T-helper 1 cell (primary cell): ENCODE data around the gene RGL2.
"Not testable (repeated sequence)": the region's sequence is repeated elsewhere in the genome, so short reads cannot be mapped to it uniquely, and the experiment has no call there.

Experiments
- DNase-seq, 5 donors: peaks; one replicate each; pipeline ENCODE4 v3.0.0-alpha.2; 2012 to 2020
- total RNA-seq, 4 donors: gene quantifications; one replicate each; lab custom pipeline; 2026; lab: John Stamatoyannopoulos, UW

The RGL2 gene
- total RNA-seq: 58.9 to 80.8 (median 74.0) reads per million in 4 donors

GRCh38 chr6:33298773-33299236 lies at the start of gene RGL2:
RGL2 (minus strand) TSS chr6:33298942; CDS start chr6:33298610, 332 bp downstream.
- peak; percentile 51 to 74 (median 58) for DNase-seq

GRCh38 chr6:33347816-33348215 lies 49.1 kb upstream of the RGL2 start:
- no peak for DNase-seq

DNA sequence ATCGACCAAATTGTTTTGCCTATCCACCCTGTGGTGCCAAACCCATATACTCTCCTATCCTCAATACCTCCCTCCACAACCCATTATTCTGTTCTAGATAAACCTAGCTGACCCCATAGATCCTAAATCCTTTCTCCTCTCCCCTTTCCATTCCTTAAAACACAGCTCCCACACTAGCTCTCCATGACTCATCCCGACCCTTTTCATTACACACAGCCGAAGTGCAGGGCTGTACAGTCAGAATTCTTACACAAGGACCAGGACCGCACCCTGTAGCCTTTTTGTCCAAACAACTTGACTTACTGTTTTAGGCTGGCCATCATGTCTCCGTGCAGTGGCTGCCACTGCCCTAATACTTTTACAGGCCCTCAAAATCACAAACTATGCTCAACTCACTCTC lies 48.2 kb upstream of the RGL2 start:
- DNase-seq: not testable (repeated sequence)

GRCh38 chr6:33344701-33345697 lies 46.3 kb upstream of the RGL2 start:
- peak; percentile 44 to 85 (median 62) for DNase-seq

GRCh38 chr6:33343953-33344611 lies 45.3 kb upstream of the RGL2 start:
- peak; percentile 52 to 83 (median 70) for DNase-seq

- not testable (repeated sequence) for DNase-seq
These were observed 44.8 kb upstream of the RGL2 start for GRCh38 chr6:33343606-33343952.

GRCh38 chr6:33339193-33339592 lies 40.5 kb upstream of the RGL2 start:
- DNase-seq: no peak

DNA sequence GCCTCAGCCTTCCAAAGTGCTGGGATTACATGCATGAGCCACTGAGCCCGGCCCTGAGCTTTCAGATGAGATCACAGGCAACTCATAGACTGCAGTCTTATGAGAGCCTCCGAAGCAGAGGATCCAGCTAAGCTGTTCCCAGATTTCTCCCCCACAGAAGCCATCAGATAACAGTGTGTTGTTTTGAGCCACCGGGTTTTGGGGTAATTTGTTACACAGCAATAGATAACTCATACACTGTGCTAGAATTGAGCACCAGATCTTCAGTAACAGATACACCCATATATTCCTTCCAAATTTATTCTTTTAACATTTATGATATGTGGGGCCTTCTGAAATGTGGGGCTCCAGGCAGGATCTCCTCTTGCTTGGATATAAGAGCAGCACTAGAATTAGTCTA lies 37.8 kb upstream of the RGL2 start:
- no peak for DNase-seq

DNA sequence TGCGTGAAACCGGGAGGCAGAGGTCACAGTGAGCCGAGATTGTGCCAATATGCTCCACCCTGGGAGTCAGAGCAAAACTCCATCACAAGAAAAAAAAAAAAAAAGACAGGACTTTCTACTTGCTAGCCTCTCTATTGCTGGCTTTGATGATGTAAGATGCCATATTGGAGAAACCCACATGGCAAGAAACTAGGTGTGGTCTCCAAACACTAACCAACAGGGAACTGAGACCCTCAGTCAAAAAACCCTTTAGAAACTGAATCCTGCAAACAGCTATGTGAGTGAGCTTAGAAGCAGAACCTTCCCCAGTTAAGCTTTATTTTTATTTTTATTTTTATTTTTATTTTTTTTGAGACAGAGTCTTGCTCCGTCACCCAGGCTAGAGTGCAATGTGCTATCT lies 37.2 kb upstream of the RGL2 start:
- no peak for DNase-seq

GRCh38 chr6:33333666-33334065 lies 34.9 kb upstream of the RGL2 start:
- no peak for DNase-seq

DNA sequence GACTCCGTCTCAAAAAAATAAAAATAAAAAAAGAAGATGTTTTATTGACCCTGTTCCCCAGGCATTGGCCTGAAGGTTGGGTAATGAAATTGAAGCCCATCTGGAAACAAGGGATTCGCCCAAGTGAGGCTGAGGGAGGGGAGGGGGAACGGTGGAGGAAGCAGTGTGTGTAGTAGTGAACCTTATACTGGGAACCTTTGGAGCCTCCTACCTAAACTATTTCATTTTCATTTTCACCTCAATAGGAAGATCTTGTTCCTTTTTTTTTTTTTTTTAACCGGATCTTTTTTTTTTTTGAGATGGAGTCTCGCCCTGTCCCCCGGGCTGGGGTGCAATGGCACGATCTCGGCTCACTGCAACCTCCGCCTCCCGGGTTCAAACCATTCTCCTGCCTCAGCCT lies 32.0 kb upstream of the RGL2 start:
- no peak for DNase-seq

DNA sequence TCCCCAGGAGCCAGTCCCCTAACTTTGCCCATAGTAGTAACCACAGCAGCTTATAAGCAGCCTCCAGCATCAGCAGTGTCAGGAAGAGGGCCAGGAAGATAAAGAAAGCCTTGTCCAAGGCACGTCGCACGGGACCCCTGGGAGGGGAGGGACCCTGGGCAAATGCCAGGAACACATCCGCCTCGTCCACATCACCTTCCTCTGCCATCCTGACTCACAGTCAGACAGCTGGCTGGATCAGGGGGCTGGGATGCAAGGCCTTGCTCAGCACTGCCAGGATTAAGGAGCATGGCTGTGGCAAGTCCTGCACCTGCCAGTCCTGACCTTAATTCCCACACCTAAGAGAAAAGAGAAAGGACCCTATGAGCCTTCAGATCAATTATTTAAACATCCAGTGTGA lies 30.3 kb upstream of the RGL2 start:
- no peak for DNase-seq

DNA sequence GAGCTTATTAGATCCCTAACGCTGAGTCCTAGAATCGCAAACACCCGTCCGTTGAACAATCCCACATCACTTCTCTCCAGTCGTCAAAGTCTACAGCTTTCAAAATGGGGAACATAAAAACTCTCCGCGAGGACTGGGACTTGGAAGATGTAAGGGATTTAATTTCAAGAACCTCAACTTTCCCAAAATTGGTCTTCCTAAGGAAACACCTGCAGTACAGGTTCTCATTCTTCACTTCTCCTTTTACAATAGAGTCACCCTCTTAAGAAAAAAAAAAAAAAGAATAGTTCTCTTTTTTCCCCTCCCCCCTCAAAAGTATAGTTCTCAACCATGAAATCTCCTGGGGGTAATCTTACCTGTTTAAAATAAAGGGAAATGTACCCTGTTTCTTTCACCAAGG lies 25.4 kb upstream of the RGL2 start:
- DNase-seq: no peak

- no peak for DNase-seq
These were observed 24.8 kb upstream of the RGL2 start for GRCh38 chr6:33323623-33323948.

- no peak for DNase-seq
These were observed 22.5 kb upstream of the RGL2 start for GRCh38 chr6:33321227-33321626.

DNA sequence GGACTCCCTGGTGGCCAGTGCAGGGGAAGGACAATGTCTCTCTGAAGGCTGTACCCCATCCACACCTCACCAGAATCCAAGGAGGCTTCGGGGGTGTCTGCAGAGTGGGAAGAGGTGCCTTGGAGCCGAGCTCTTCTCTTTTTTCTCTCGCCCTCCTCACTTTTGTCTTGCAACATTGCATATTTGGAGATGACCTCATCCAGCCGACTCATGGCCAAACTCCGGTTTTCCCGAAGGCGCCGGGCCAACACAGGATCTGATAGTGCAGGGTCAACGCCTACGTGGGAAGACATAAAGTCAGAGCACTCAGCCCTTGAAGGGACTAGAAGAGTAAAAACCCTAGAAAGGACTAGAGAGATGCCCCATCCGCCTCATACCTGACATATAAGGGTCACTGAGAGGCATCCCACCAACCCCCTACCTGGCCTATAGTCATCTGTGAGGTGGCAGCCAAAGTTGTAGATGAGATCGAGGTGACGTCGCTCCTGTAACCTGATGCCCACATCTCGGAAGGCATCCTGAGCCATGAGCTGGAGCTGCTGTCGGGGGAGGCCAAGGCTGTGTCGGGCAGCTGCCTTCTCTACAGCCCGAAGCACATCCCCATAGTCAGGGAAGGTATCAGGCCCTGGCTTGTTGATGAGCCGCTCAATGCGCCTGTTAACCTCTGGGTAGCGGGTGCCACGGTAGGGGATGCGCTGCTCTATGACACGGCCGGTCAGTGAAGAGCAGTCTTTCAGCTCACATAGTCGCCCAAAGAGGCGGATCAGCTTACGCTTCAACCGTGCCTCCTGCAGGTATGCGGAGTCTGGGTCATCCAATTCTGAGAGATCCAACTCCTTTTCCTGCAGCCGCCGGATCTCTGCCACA lies 21.8 kb upstream of the RGL2 start:
- DNase-seq: no peak

DNA sequence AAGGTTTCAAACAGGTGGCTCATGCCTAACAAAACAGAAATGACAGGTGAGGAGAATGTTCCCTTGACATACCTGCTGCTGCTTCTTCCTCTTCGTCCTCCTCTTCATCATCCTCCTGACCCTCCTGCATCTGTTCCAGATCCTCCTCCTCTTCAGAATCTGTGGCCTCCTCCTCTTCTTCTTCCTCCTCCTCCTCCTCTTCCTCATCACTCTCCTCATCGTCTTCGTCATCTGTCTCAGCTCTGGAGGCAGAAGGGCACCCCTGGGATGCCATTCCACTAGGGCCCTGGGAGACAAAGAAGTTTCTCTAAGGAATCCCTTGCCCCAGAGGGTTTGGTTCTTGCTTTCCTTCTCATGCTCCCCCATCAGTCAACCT lies 21.2 kb upstream of the RGL2 start:
- no peak for DNase-seq

DNA sequence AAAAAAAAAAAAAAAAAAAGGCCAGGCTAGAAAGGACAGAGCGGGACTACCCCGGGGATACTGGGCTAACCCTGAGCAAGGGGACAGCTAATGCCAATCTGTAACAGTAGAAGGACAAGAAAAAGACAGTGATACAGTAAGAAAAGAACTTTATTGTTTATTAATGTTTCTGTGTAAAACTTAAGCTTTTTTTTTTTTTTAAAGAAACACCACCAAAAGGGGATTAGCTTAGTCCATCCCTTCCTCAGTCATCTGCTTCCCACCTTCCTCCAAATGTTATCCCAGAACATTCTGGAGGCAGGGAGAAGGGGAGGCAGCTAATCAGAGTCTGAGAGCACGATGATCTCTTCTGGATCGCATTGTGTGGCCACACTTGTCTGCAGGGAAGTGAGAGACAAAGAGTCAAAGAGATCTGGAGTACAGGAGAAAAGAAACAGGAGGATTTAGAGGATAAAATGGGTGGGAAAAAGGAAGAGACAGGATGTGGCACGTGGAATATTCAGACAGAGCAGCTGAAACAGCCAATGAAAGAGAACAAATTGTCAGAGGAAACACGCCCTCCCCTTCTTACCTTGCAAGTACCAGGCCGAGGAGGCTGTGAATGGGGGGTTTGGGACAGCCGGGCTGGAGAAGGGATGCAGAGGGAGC lies 19.8 kb upstream of the RGL2 start:
- no peak for DNase-seq

DNA sequence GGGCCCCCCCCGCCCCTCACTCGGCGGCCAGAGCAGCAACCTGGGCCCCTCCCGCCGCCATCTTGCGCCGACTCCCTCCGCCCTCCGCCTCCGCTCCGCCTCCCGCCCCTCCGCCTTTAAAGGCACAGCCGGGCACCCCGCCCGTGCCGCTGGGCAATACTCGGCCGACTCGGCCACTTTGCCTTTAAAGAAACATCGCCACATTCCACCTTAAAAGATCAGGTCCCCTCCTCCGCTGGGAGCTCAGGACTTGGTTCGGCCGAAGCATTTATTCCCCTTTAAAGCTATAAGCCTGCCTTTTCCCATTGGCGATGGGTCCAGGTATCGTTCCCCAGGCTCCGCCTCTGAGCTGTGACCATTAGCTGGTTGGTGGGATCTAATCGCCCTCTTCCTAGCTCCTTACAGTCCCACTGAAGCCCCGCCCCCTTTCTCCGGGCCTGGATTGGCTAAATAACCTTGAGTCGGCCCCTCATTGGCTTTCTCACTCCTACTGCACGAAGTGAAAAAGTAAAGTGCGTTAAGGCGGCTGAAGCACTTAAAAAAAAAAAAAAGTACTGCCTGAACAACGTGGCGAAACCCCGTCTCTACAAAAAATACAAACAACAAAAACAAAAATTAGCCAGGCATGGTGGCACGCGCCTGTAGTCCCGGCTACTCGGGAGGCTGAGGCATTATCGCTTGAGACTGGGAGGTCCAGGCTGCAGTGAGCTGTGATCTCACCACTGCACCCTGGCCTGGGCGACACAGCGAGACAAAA lies 19.1 kb upstream of the RGL2 start, which contains the start of gene ZBTB22:
Gene ZBTB22 (minus strand): TSS at position 76 of the 757 bp plus-strand sequence. CDS start 828 bp downstream, outside the sequence.
- DNase-seq: peak; percentile 90 to 98 (median 94)

DNA sequence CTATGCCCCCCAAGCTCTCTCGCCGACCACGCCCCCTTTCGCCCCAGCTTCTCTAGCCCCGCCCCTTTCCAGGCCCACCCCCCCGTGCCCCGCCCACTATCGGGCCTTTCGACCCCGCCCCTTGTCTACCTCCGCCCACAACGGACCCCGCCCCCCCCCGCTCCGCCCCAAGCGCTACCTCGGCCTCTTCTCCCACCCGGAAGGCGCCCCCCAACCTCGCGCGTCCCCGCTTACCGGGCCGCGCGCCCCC lies 18.6 kb upstream of the RGL2 start:
- DNase-seq: no peak

DNA sequence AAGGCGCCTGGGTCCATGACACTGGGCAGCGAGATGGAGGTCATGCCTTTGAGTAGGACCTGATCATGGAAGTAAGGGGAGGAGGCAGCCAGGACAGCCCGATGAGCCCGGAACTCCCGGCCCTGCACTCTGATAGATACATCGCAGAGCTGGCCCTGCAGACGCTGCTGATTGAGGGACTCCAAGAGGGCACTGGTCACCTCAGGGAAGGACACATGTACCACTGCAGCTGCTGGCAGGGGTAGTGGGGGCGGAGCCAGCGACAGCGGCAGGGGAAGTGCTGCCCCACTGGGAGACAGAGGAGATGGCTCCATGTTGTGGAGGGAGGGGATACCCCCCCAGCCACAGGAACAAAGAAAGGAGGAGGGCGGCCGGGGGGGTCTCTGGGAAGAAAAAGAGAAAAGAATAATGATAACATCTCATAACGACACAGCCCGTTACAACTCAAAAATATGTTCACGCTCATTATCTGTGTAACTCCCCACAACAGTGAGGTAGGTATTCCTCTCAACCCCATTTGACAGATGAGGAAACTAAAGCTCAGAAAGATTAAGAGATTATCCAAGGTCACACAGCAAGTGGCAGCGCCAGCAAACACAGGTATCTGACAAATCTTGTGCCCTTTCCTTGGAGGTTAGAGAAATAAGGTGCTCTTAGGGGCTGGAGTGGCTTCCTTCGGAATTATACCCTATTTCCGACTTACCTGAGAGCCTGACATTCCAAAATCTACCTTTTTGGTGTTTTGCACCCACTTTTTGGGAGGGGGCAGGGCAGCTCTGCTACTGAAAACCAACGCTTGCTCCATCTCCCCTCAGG lies 18.1 kb upstream of the RGL2 start:
- DNase-seq: no peak
